ENCODE results near the gene SLC9A2. TPM values are rescaled to one million over a fixed set of nuclear protein-coding genes. Genes with fewer than 3 reads are reported as not detected.

The SLC9A2 gene
- total and polyA plus RNA-seq, 7 donors, result under 0.01 to 14.0 (median 6.0) TPM; not detected in 2

- H3K36me3 ChIP-seq, result no peaks in the 10 kb centered on the region
- H3K4me3 ChIP-seq, result no peak overlapping the region
- no peak for TF ChIP-seq POLR2AphosphoS5 (IDR thresholded peaks at IDR 0.05)
- no peak for TF ChIP-seq EP300 (IDR thresholded peaks at IDR 0.05)
- no peak for TF ChIP-seq CTCF (IDR thresholded peaks at IDR 0.05)
- no peak for TF ChIP-seq POLR2A (IDR thresholded peaks at IDR 0.05)
- intact Hi-C loops (cut with DNase I), result no loop called here
- H3K27me3 ChIP-seq, result no peaks in the 10 kb centered on the region
- no peak overlapping the region for H3K27ac ChIP-seq
- 82 to 88% methylated on average over 4 of the region's 4 CpGs for WGBS, 2 donors
- no peaks in the 10 kb centered on the region for H3K4me1 ChIP-seq
- DNase-seq, result no peak
- H3K9me3 ChIP-seq, result no peaks in the 10 kb centered on the region
Observed at GRCh38 chr2:102755284-102755683, 135.9 kb downstream of the SLC9A2 start.

GRCh38 chr2:102758439-102758838 is 139.1 kb downstream of the SLC9A2 start:
- no peak overlapping the region for H3K4me3 ChIP-seq
- H3K4me1 ChIP-seq, result no peaks in the 10 kb centered on the region
- no peak overlapping the region for H3K27ac ChIP-seq
- no peak for TF ChIP-seq CTCF (IDR thresholded peaks at IDR 0.05)
- TF ChIP-seq EP300 (IDR thresholded peaks at IDR 0.05), result no peak
- TF ChIP-seq POLR2A (IDR thresholded peaks at IDR 0.05), result no peak
- no peak for TF ChIP-seq POLR2AphosphoS5 (IDR thresholded peaks at IDR 0.05)
- intact Hi-C loops (cut with DNase I), result no loop called here
- no peaks in the 10 kb centered on the region for H3K9me3 ChIP-seq
- no peaks in the 10 kb centered on the region for H3K36me3 ChIP-seq
- DNase-seq, result no peak
- H3K27me3 ChIP-seq, result no peaks in the 10 kb centered on the region

Other genes starting within 250 kb of the SLC9A2 start
- 1 to 10 TPM in 1 of 4 donors, under 1 TPM in 1, not detected in 2; 0.68 to 1.3 TPM for gene IL18RAP, start 196.4 kb upstream of the SLC9A2 start, total RNA-seq
- 1 to 10 TPM in 1 of 3 donors, under 1 TPM in 1, not detected in 1; 0.96 to 1.4 TPM for gene IL18RAP, start 196.4 kb upstream of the SLC9A2 start, polyA plus RNA-seq
- not detected for gene SLC9A4, start 146.3 kb upstream of the SLC9A2 start, total RNA-seq
- under 1 TPM in 1 of 3 donors, not detected in 2; 0.04 TPM for gene SLC9A4, start 146.3 kb upstream of the SLC9A2 start, polyA plus RNA-seq
- 1 to 10 TPM in 1 of 4 donors, under 1 TPM in 2, not detected in 1; 0.36 to 2.3 (median 0.55) TPM for gene TMEM182, start 142.5 kb downstream of the SLC9A2 start, total RNA-seq
- 1 to 10 TPM; 1.6 to 2.5 (median 1.8) TPM for gene TMEM182, start 142.5 kb downstream of the SLC9A2 start, polyA plus RNA-seq

Data from sigmoid colon (tissue), 7 donors.